ENCODE data around the gene ENTREP1. TPM values are rescaled to one million over a fixed set of nuclear protein-coding genes. Genes with fewer than 3 reads are reported as not detected.

Gene ENTREP1
- total and polyA plus RNA-seq, 2 experiments from 2014 or later, result 0.94 to 2.2 TPM

- H2AFZ ChIP-seq, result no peak overlapping the region
- H3K9me2 ChIP-seq (replicated peaks; ENCODE audit: insufficient read depth), result no peaks in the 10 kb centered on the region
- H3K4me2 ChIP-seq, result no peak overlapping the region
- no peaks in the 10 kb centered on the region for H3K79me2 ChIP-seq
- no peak for DNase-seq (ENCODE audit: low spot score)
- H3K9me3 ChIP-seq (ENCODE audit: low read depth), result no peaks in the 10 kb centered on the region
- H3K4me1 ChIP-seq (ENCODE audit: insufficient read depth), result no peaks in the 10 kb centered on the region
- H4K20me1 ChIP-seq (ENCODE audit: insufficient read depth, poor library complexity, severe bottlenecking), result no peaks in the 10 kb centered on the region
- 42% methylated on average over 2 of the region's 2 CpGs for WGBS (ENCODE audit: low lambda C conversion rate, missing lambda C conversion rate)
- no peak overlapping the region for H3K4me3 ChIP-seq
- H3K27me3 ChIP-seq, result no peaks in the 10 kb centered on the region
- H3K27ac ChIP-seq, result no peak overlapping the region
- no peaks in the 10 kb centered on the region for H3K36me3 ChIP-seq (replicated peaks; ENCODE audit: insufficient read depth, low read depth)
- TF ChIP-seq EZH2 (IDR thresholded peaks at IDR 0.05; ENCODE audit: borderline replicate concordance) (no peak), EZH2phosphoT487 (IDR thresholded peaks at IDR 0.05; ENCODE audit: low read depth, severe bottlenecking, unreplicated experiment) (no peak), CTCF (IDR thresholded peaks at IDR 0.05; ENCODE audit: poor library complexity) (no peak)
These were observed 42.0 kb upstream of the ENTREP1 start for GRCh38 chr9:69283003-69283402.

GRCh38 chr9:69292078-69292477 lies 32.9 kb upstream of the ENTREP1 start:
- WGBS (ENCODE audit: low lambda C conversion rate, missing lambda C conversion rate), result 92% methylated on average over 3 of the region's 3 CpGs
- Histone ChIP-seq H3K36me3 (replicated peaks; ENCODE audit: insufficient read depth, low read depth) (no peaks in the 10 kb centered on the region), H3K27me3 (no peaks in the 10 kb centered on the region), H4K20me1 (ENCODE audit: insufficient read depth, poor library complexity, severe bottlenecking) (no peaks in the 10 kb centered on the region), H2AFZ (no peak overlapping the region), H3K4me2 (no peak overlapping the region), H3K27ac (no peak overlapping the region), H3K9me3 (ENCODE audit: low read depth) (no peaks in the 10 kb centered on the region), H3K4me3 (no peak overlapping the region), H3K79me2 (no peaks in the 10 kb centered on the region), H3K4me1 (ENCODE audit: insufficient read depth) (peaks cover 12% of the 10 kb centered on the region), H3K9me2 (replicated peaks; ENCODE audit: insufficient read depth) (no peaks in the 10 kb centered on the region)
- TF ChIP-seq EZH2phosphoT487 (IDR thresholded peaks at IDR 0.05; ENCODE audit: low read depth, severe bottlenecking, unreplicated experiment), result no peak
- no peak for TF ChIP-seq EZH2 (IDR thresholded peaks at IDR 0.05; ENCODE audit: borderline replicate concordance)
- no peak for TF ChIP-seq CTCF (IDR thresholded peaks at IDR 0.05; ENCODE audit: poor library complexity)
- DNase-seq (ENCODE audit: low spot score), result no peak

- Histone ChIP-seq H3K27ac (no peak overlapping the region), H3K4me1 (ENCODE audit: insufficient read depth) (peaks cover 12% of the 10 kb centered on the region), H3K4me3 (no peak overlapping the region), H2AFZ (no peak overlapping the region), H3K79me2 (no peaks in the 10 kb centered on the region), H4K20me1 (ENCODE audit: insufficient read depth, poor library complexity, severe bottlenecking) (no peaks in the 10 kb centered on the region), H3K9me3 (ENCODE audit: low read depth) (no peaks in the 10 kb centered on the region), H3K27me3 (no peaks in the 10 kb centered on the region), H3K4me2 (no peak overlapping the region), H3K9me2 (replicated peaks; ENCODE audit: insufficient read depth) (no peaks in the 10 kb centered on the region), H3K36me3 (replicated peaks; ENCODE audit: insufficient read depth, low read depth) (no peaks in the 10 kb centered on the region)
- TF ChIP-seq EZH2phosphoT487 (IDR thresholded peaks at IDR 0.05; ENCODE audit: low read depth, severe bottlenecking, unreplicated experiment) (no peak), CTCF (IDR thresholded peaks at IDR 0.05; ENCODE audit: poor library complexity) (no peak), EZH2 (IDR thresholded peaks at IDR 0.05; ENCODE audit: borderline replicate concordance) (no peak)
- no peak for DNase-seq (ENCODE audit: low spot score)
- 46% methylated on average over 1 of the region's 1 CpG for whole genome bisulfite sequencing (ENCODE audit: low lambda C conversion rate, missing lambda C conversion rate)
These were observed 31.9 kb upstream of the ENTREP1 start for GRCh38 chr9:69293156-69293555.
